ENCODE measurements around the gene KNDC1. TPM values are rescaled to one million over a fixed set of nuclear protein-coding genes. Genes with fewer than 3 reads are reported as not detected.

Gene KNDC1
- total and polyA plus RNA-seq, 2 of the 4 experiments (the other 2 are of a cell fraction), result 0.18 to 1.1 TPM

GRCh38 chr10:133235265-133235855, 75.3 kb downstream of the KNDC1 start:
- ChIA-PET CTCF (no interaction called here), POLR2A (ENCODE audit: unreplicated experiment) (no interaction called here)
- no peak for TF ChIP-seq SMC3 (IDR thresholded peaks at IDR 0.05; ENCODE audit: low read depth, low read length)
- no peak for TF ChIP-seq CEBPB (IDR thresholded peaks at IDR 0.05; ENCODE audit: low read depth, low read length)
- TF ChIP-seq USF2 (IDR thresholded peaks at IDR 0.05; ENCODE audit: low read depth, low read length), result no peak
- no peak for TF ChIP-seq ELK1 (IDR thresholded peaks at IDR 0.05; ENCODE audit: borderline replicate concordance, low read depth, low read length)
- TF ChIP-seq FOS (IDR thresholded peaks at IDR 0.05; ENCODE audit: low read depth, low read length), result no peak
- no peak for TF ChIP-seq MAZ (IDR thresholded peaks at IDR 0.05; ENCODE audit: borderline replicate concordance, low read depth, low read length)
- no peak for TF ChIP-seq MXI1 (IDR thresholded peaks at IDR 0.05; ENCODE audit: borderline replicate concordance, low read depth, low read length)
- no peak for TF ChIP-seq MAFK (IDR thresholded peaks at IDR 0.05; ENCODE audit: low read depth, low read length)
- no peak for TF ChIP-seq POLR2A (IDR thresholded peaks at IDR 0.05; ENCODE audit: low read depth, low read length)
- TF ChIP-seq CTCF (conservative IDR thresholded peaks at IDR 0.05; ENCODE audit: low read depth, low read length), result no peak
- in situ Hi-C loops (cut with MboI; ENCODE audit: low sequenced_read_pairs) (no loop called here), dilution Hi-C loops (cut with HindIII; ENCODE audit: low sequenced_read_pairs, unreplicated experiment) (no loop called here), intact Hi-C loops (cut with micrococcal nuclease) (no loop called here)
- no peak overlapping the region for H2BK5ac ChIP-seq (ENCODE audit: low read depth, low read length, poor library complexity, severe bottlenecking)
- H3K9me1 ChIP-seq (ENCODE audit: insufficient read depth, low read length), result no peaks in the 10 kb centered on the region
- peak overlapping the region; percentile 68 for H2AFZ ChIP-seq (replicated peaks; ENCODE audit: low read length, poor library complexity)
- H4K20me1 ChIP-seq (ENCODE audit: insufficient read depth, low read length), result no peaks in the 10 kb centered on the region
- no peak overlapping the region for H3K4me2 ChIP-seq (ENCODE audit: low read depth, low read length)
- no peaks in the 10 kb centered on the region for H3K79me1 ChIP-seq (ENCODE audit: low read depth in 1 of 2, low read length in 2 of 2)
- no TSS peak for BruUV-seq (replicated peaks)
- no peak overlapping the region for H3K56ac ChIP-seq (ENCODE audit: extremely low read depth, insufficient read depth, low read length)
- no peak overlapping the region for H4K8ac ChIP-seq (ENCODE audit: low read depth in 2 of 2, low read length in 2 of 2)
- no peak overlapping the region for H3K9ac ChIP-seq (ENCODE audit: low read depth, low read length)
- H3K23ac ChIP-seq (ENCODE audit: low read depth, low read length), result no peak overlapping the region
- peaks cover 80% of the 10 kb centered on the region for H3K27me3 ChIP-seq (ENCODE audit: control insufficient read depth, insufficient read depth, low read length)
- H3K14ac ChIP-seq (replicated peaks; ENCODE audit: low read depth, low read length), result no peak overlapping the region
- no peak overlapping the region for H3K18ac ChIP-seq (ENCODE audit: low read depth, low read length)
- H4K5ac ChIP-seq (ENCODE audit: low read depth, low read length), result no peak overlapping the region
- no peak overlapping the region for H2AK5ac ChIP-seq (ENCODE audit: low read depth, low read length)
- H2BK120ac ChIP-seq (ENCODE audit: low read depth, low read length), result no peak overlapping the region
- no peak overlapping the region for H2AK9ac ChIP-seq (replicated peaks; ENCODE audit: low read depth, low read length, poor library complexity)
- 11% methylated on average over 7 of the region's 48 CpGs; no CpG with 5 or more reads in 1 of the 2 experiments for WGBS, 2 experiments (ENCODE audit: extremely low coverage in 2 of 2, insufficient read length in 1 of 2)
- no peak overlapping the region for H3K27ac ChIP-seq (ENCODE audit: insufficient read depth, low read length)
- no peak overlapping the region for H2BK20ac ChIP-seq (ENCODE audit: low read depth, low read length)
- H3K4me3 ChIP-seq (ENCODE audit: insufficient read depth, low read depth, low read length), result no peak overlapping the region
- DNase-seq, result no peak
- no peak overlapping the region for H2BK15ac ChIP-seq (ENCODE audit: low read depth, low read length)
- no peak overlapping the region for H3K4ac ChIP-seq (ENCODE audit: low read depth, low read length)
- peaks cover 4% of the 10 kb centered on the region; the same call in 1 of the 2 replicates for H3K9me3 ChIP-seq (ENCODE audit: control insufficient read depth, insufficient read depth, low read length)
- no peaks in the 10 kb centered on the region for H3K36me3 ChIP-seq (ENCODE audit: control insufficient read depth, insufficient read depth, low read length)
- no peak for ATAC-seq (ENCODE audit: low read depth)
- H4K91ac ChIP-seq (ENCODE audit: insufficient read depth, low read depth, low read length), result no peak overlapping the region
- H3K4me1 ChIP-seq (ENCODE audit: control insufficient read depth, insufficient read depth, low read length), result peaks cover 5% of the 10 kb centered on the region; the same call in 1 of the 2 replicates
